A673 (cell line): Measurements from ENCODE around the gene CCT8. TPM values are rescaled to one million over a fixed set of nuclear protein-coding genes. Genes with fewer than 3 reads are reported as not detected.

Experiments used
- BruUV-seq: library from RNA; stranded (reverse); fragments of 400-500 nt; replicated peaks from 2 replicates; lab custom pipeline; 2021; lab: Mats Ljungman, UMichigan
- CTCF ChIA-PET: fragments of 300-600 bp; sonication (Branson Sonifier 250); formaldehyde crosslinking; loops from one replicate; lab custom pipeline; 2022; ENCODE audit warnings: antibody characterized with exemption; lab: Charles Lee
- POLR2A ChIA-PET: fragments of 300-600 bp; sonication (Branson Sonifier 250); formaldehyde crosslinking; loops from one replicate; lab custom pipeline; 2022; ENCODE audit warnings: antibody characterized with exemption; ENCODE audit not compliant: low non-redundant PET; lab: Charles Lee
- DNase-seq: peaks from one replicate; pipeline ENCODE4 v3.0.0-alpha.2; 2015; ENCODE audit warnings: low spot score
- H3K27ac ChIP-seq: fragments of 200-600 bp; sonication (generic); 2 replicates; pipeline ENCODE4 v1.5.1; 2016; ENCODE audit warnings: mixed run types, low read depth, mild to moderate bottlenecking, mixed read lengths, antibody characterized with exemption, low read length; ENCODE audit not compliant: poor library complexity, severe bottlenecking
- H3K27me3 ChIP-seq: fragments of 200-600 bp; sonication (generic); replicated peaks from 2 replicates; pipeline ENCODE4 v1.6.1; 2017; ENCODE audit warnings: mixed run types, low read depth, mild to moderate bottlenecking, mixed read lengths, antibody characterized with exemption, low read length; ENCODE audit not compliant: insufficient read depth, poor library complexity
- H3K36me3 ChIP-seq: fragments of 200-600 bp; sonication (generic); 2 replicates; pipeline ENCODE4 v1.6.1; 2016; ENCODE audit warnings: mixed run types, mild to moderate bottlenecking, mixed read lengths, antibody characterized with exemption, low read length; ENCODE audit not compliant: insufficient read depth, poor library complexity, severe bottlenecking
- H3K4me1 ChIP-seq: fragments of 200-600 bp; sonication (generic); 2 replicates; pipeline ENCODE4 v1.6.1; 2017; ENCODE audit warnings: mixed run types, mild to moderate bottlenecking, mixed read lengths, antibody characterized with exemption, low read length; ENCODE audit not compliant: insufficient read depth, poor library complexity, severe bottlenecking
- H3K4me3 ChIP-seq: fragments of 200-600 bp; sonication (generic); 2 replicates; pipeline ENCODE4 v1.5.1; 2016; ENCODE audit warnings: low read depth, mixed run types, mild to moderate bottlenecking, mixed read lengths, low read length; ENCODE audit not compliant: poor library complexity, severe bottlenecking
- H3K9me3 ChIP-seq: fragments of 200-600 bp; sonication (generic); 2 replicates; pipeline ENCODE4 v1.6.1; 2016; ENCODE audit warnings: mixed run types, low read depth, mild to moderate bottlenecking, mixed read lengths, antibody characterized with exemption, low read length; ENCODE audit not compliant: poor library complexity, severe bottlenecking
- EZH2 ChIP-seq: fragments of 200-600 bp; sonication (generic); IDR thresholded peaks from 2 replicates; pipeline ENCODE4 v1.6.1; 2017; ENCODE audit warnings: borderline replicate concordance, low read depth, mild to moderate bottlenecking, mixed read lengths, antibody characterized with exemption, low read length; ENCODE audit not compliant: poor library complexity, severe bottlenecking
- intact Hi-C: fragments of 100-400 bp; cut with micrococcal nuclease; formaldehyde crosslinking; loops from one replicate; pipeline ENCODE4 v1.10.0; 2022; ENCODE audit not compliant: unreplicated experiment
- total RNA-seq: library from RNA; stranded (reverse); gene quantifications from 2 replicates; pipeline ENCODE4 v1.2.3, GENCODE V29; 2021
- TF ChIP-seq, protein P1 (sequence below): fragments of 300-800, 200-600 bp; sonication (generic); conservative IDR thresholded peaks from 2 replicates; pipeline ENCODE4 v1.5.1; 2017; ENCODE audit warnings: low read depth, mild to moderate bottlenecking, antibody characterized with exemption, low read length, moderate library complexity, mixed read lengths

CCT8 gene
- total RNA-seq, 1 experiment from 2014 or later, result 415 TPM

GRCh38 chr21:29075706-29076466, 2.4 kb upstream of the CCT8 start:
- Histone ChIP-seq H3K27ac (peak overlapping the region; percentile 42), H3K4me3 (no peak overlapping the region), H3K36me3 (peaks cover 1% of the 10 kb centered on the region), H3K27me3 (no peaks in the 10 kb centered on the region), H3K4me1 (peaks cover 15% of the 10 kb centered on the region), H3K9me3 (no peaks in the 10 kb centered on the region)
- ChIA-PET POLR2A (no interaction called here), CTCF (interaction anchor here (1.2 kb wide), 1 partner anchor 301 kb away, joined by 4 read pairs; no protein-coding TSS in a partner anchor)
- no TSS peak for BruUV-seq
- TF ChIP-seq, protein P1, sequence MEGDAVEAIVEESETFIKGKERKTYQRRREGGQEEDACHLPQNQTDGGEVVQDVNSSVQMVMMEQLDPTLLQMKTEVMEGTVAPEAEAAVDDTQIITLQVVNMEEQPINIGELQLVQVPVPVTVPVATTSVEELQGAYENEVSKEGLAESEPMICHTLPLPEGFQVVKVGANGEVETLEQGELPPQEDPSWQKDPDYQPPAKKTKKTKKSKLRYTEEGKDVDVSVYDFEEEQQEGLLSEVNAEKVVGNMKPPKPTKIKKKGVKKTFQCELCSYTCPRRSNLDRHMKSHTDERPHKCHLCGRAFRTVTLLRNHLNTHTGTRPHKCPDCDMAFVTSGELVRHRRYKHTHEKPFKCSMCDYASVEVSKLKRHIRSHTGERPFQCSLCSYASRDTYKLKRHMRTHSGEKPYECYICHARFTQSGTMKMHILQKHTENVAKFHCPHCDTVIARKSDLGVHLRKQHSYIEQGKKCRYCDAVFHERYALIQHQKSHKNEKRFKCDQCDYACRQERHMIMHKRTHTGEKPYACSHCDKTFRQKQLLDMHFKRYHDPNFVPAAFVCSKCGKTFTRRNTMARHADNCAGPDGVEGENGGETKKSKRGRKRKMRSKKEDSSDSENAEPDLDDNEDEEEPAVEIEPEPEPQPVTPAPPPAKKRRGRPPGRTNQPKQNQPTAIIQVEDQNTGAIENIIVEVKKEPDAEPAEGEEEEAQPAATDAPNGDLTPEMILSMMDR, result no peak
- TF ChIP-seq EZH2, result no peak
- intact Hi-C loops, result no loop called here
- DNase-seq, result no peak

GRCh38 chr21:29074783-29075182, 1.3 kb upstream of the CCT8 start:
- POLR2A ChIA-PET, result interaction anchor here (1.1 kb wide), 1 partner anchor 50 kb away, joined by 3 read pairs; the partner anchor contains the start of gene USP16
- peaks cover 12% of the 10 kb centered on the region for H3K36me3 ChIP-seq
- CTCF ChIA-PET, result no interaction called here
- H3K27me3 ChIP-seq, result no peaks in the 10 kb centered on the region
- H3K27ac ChIP-seq, result no peak overlapping the region
- no peaks in the 10 kb centered on the region for H3K9me3 ChIP-seq
- BruUV-seq, result no TSS peak
- TF ChIP-seq, protein P1, result no peak
- TF ChIP-seq EZH2, result no peak
- intact Hi-C loops, result no loop called here
- DNase-seq, result no peak
- H3K4me1 ChIP-seq, result peaks cover 12% of the 10 kb centered on the region
- no peak overlapping the region for H3K4me3 ChIP-seq

DNA sequence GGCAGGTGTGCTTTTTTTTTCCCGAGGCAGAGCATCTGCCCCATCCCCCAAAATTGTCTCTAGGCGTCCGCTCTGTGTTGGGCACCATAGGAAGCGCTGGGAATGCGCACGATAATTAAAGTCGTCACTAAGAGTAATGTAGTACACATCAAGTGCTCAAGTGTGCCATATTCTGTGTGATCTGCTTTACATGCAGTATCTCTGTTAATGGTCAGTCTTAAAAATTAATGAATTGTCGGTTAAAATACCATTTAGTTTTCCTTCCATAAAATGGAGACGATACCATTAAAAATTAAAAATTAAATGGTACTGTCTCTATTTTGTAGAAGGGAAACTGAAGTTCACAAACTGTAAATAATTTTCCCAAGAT, 544 bp upstream of the CCT8 start:
- ChIA-PET CTCF (no interaction called here), POLR2A (interaction anchor here (0.9 to 1.1 kb wide), 2 partner anchors 42 to 49 kb away, joined by 3 read pairs; partner anchors contain the start of gene USP16)
- H3K9me3 ChIP-seq, result no peaks in the 10 kb centered on the region
- H3K27ac ChIP-seq, result peak overlapping the region; percentile 94
- H3K4me3 ChIP-seq, result peak overlapping the region; percentile 81
- peaks cover 20% of the 10 kb centered on the region for H3K36me3 ChIP-seq
- intact Hi-C loops, result no loop called here
- DNase-seq, result no peak
- no peaks in the 10 kb centered on the region for H3K27me3 ChIP-seq
- TSS peak; percentile 31 for BruUV-seq
- H3K4me1 ChIP-seq, result peaks cover 10% of the 10 kb centered on the region
- TF ChIP-seq, protein P1, result no peak
- TF ChIP-seq EZH2, result no peak
